Daoy (cell line): ENCODE measurements around the gene USP17L10. TPM values are rescaled to one million over a fixed set of nuclear protein-coding genes. Genes with fewer than 3 reads are reported as not detected.
"Not testable (repeated sequence)": the region's sequence is repeated elsewhere in the genome, so short reads cannot be mapped to it uniquely, and the experiment has no call there.

ENCODE experiments used
- DNase-seq: peaks from one replicate; pipeline ENCODE4 v3.0.0-alpha.2; 2015; ENCODE audit warnings: low read depth
- total RNA-seq: library from RNA; depleted of rRNA; stranded (reverse); fragments of >200 nt; shearing (Covaris generic); gene quantifications from 2 replicates; pipeline ENCODE4 v1.2.3, GENCODE V29; 2014; rRNA removed

The USP17L10 gene
- total RNA-seq = not detected in 2 replicates

GRCh38 chr4:9210357-9210756 lies at the start of gene USP17L10:
USP17L10 (plus strand) TSS chr4:9210657; CDS start chr4:9210657, 0 bp downstream.
- DNase-seq = not testable (repeated sequence)

GRCh38 chr4:9165990-9166389 lies 44.5 kb upstream of the USP17L10 start:
- DNase-seq = not testable (repeated sequence)

GRCh38 chr4:9169791-9170459 lies 40.5 kb upstream of the USP17L10 start, which contains the start of gene FAM90A26:
FAM90A26 (plus strand) TSS chr4:9170409; CDS start chr4:9173173, 2,764 bp downstream.
- DNase-seq = not testable (repeated sequence)

GRCh38 chr4:9214701-9215100 lies 4.2 kb downstream of the USP17L10 start:
- not testable (repeated sequence) for DNase-seq

GRCh38 chr4:9215105-9215504 lies 4.6 kb downstream of the USP17L10 start, which contains the start of gene USP17L11:
USP17L11 (plus strand) TSS chr4:9215405; CDS start chr4:9215405, 0 bp downstream.
- DNase-seq = not testable (repeated sequence)

GRCh38 chr4:9219852-9220251 lies 9.4 kb downstream of the USP17L10 start, which contains the start of gene USP17L12:
USP17L12 (plus strand) TSS chr4:9220152; CDS start chr4:9220152, 0 bp downstream.
- DNase-seq = not testable (repeated sequence)

GRCh38 chr4:9224596-9224995 lies 14.1 kb downstream of the USP17L10 start, which contains the start of gene USP17L13:
USP17L13 (plus strand) TSS chr4:9224896; CDS start chr4:9224896, 0 bp downstream.
- DNase-seq = not testable (repeated sequence)

GRCh38 chr4:9230249-9230648 lies 19.8 kb downstream of the USP17L10 start:
- not testable (repeated sequence) for DNase-seq

- DNase-seq = not testable (repeated sequence)
These were observed 23.6 kb downstream of the USP17L10 start, which contains the start of gene USP17L15 for GRCh38 chr4:9234085-9234484. USP17L15 (plus strand) TSS chr4:9234385; CDS start chr4:9234385, 0 bp downstream.

- DNase-seq = peak; percentile 1
These were observed 28.0 kb downstream of the USP17L10 start for GRCh38 chr4:9238461-9238860.

- DNase-seq = not testable (repeated sequence)
These were observed 33.1 kb downstream of the USP17L10 start, which contains the start of gene USP17L17 for GRCh38 chr4:9243579-9243978. USP17L17 (plus strand) TSS chr4:9243879; CDS start chr4:9243879, 0 bp downstream.

- DNase-seq = peak; percentile 2
These were observed 37.7 kb downstream of the USP17L10 start, which contains the start of gene USP17L18 for GRCh38 chr4:9247953-9248680. USP17L18 (plus strand) TSS chr4:9248630; CDS start chr4:9248630, 0 bp downstream.

GRCh38 chr4:9253078-9253477 lies 42.6 kb downstream of the USP17L10 start, which contains the start of gene USP17L19:
USP17L19 (plus strand) TSS chr4:9253378; CDS start chr4:9253378, 0 bp downstream.
- not testable (repeated sequence) for DNase-seq

- DNase-seq = not testable (repeated sequence)
These were observed 47.4 kb downstream of the USP17L10 start, which contains the start of gene USP17L20 for GRCh38 chr4:9257824-9258223. USP17L20 (plus strand) TSS chr4:9258124; CDS start chr4:9258124, 0 bp downstream.

Other genes starting within 250 kb of the USP17L10 start
- gene FAM90A26, start 40.2 kb upstream of the USP17L10 start, total RNA-seq = not detected in 2 replicates
- not detected in 2 replicates for gene USP17L11, start 4.7 kb downstream of the USP17L10 start, total RNA-seq
- not detected in 2 replicates for gene USP17L12, start 9.5 kb downstream of the USP17L10 start, total RNA-seq
- gene USP17L13, start 14.2 kb downstream of the USP17L10 start, total RNA-seq = not detected in 2 replicates
- gene USP17L15, start 23.7 kb downstream of the USP17L10 start, total RNA-seq = 0.34 TPM in 1 of 2 replicates, not detected in the other
- gene USP17L17, start 33.2 kb downstream of the USP17L10 start, total RNA-seq = not detected in 2 replicates
- not detected in 2 replicates for gene USP17L18, start 38.0 kb downstream of the USP17L10 start, total RNA-seq
- gene USP17L19, start 42.7 kb downstream of the USP17L10 start, total RNA-seq = not detected in 2 replicates
- gene USP17L20, start 47.5 kb downstream of the USP17L10 start, total RNA-seq = not detected in 2 replicates
- gene USP17L21, start 52.2 kb downstream of the USP17L10 start, total RNA-seq = not detected in 2 replicates
- gene USP17L22, start 57.0 kb downstream of the USP17L10 start, total RNA-seq = not detected in 2 replicates
- not detected in 2 replicates for gene USP17L24, start 114.5 kb downstream of the USP17L10 start, total RNA-seq
- gene USP17L25, start 119.3 kb downstream of the USP17L10 start, total RNA-seq = not detected in 2 replicates
- gene USP17L26, start 124.0 kb downstream of the USP17L10 start, total RNA-seq = not detected in 2 replicates
- not detected in 2 replicates for gene USP17L5, start 128.7 kb downstream of the USP17L10 start, total RNA-seq
- gene USP17L27, start 133.5 kb downstream of the USP17L10 start, total RNA-seq = not detected in 2 replicates
- gene USP17L28, start 138.2 kb downstream of the USP17L10 start, total RNA-seq = not detected in 2 replicates
- gene USP17L29, start 143.0 kb downstream of the USP17L10 start, total RNA-seq = not detected in 2 replicates
- gene USP17L30, start 152.5 kb downstream of the USP17L10 start, total RNA-seq = not detected in 2 replicates
- not detected in 2 replicates for gene DEFB131A, start 233.8 kb downstream of the USP17L10 start, total RNA-seq